Spleen (tissue), 7 donors: ENCODE data around the gene ARHGEF26.

ENCODE experiments used
- POLR2A ChIP-seq, 3 donors: fragments of 450-650 bp; IDR thresholded peaks; one replicate each; pipeline ENCODE4 v1.5.1; 2017; ENCODE audit warnings: antibody characterized with exemption in 3 of 3, mild to moderate bottlenecking in 1 of 3
- POLR2AphosphoS5 ChIP-seq, 3 donors: sonication (generic); formaldehyde crosslinking; IDR thresholded peaks; one replicate each; pipeline ENCODE4 v1.5.1; 2017; ENCODE audit warnings: antibody characterized with exemption in 3 of 3
- TF ChIP-seq, protein P1 (sequence below), 11 experiments: fragments of 200-600 bp in 7 of 11; fragments of 450-650 bp in 4 of 11; sonication (generic) in 4 of 11; IDR thresholded peaks in 8 of 11; conservative IDR thresholded peaks in 3 of 11; 1 replicate in 7 of 11; 2 replicates in 4 of 11; pipeline versions ENCODE4 v1.4.0 to v1.8.0; 2016 to 2021; ENCODE audit warnings: antibody characterized with exemption in 11 of 11, inconsistent platforms in 4 of 11, mild to moderate bottlenecking in 1 of 11
- donor health status: DM: no; HTN: no; CAD: no; lungs with moderate emphysema.
- donor health status: DM: no; HTN: no; CAD: no.
- donor health status: DM: no; HTN: no; CAD: no.

- TF ChIP-seq POLR2A (IDR thresholded peaks at IDR 0.05) (no peak), POLR2AphosphoS5 (IDR thresholded peaks at IDR 0.05) (no peak)
- TF ChIP-seq, protein P1, sequence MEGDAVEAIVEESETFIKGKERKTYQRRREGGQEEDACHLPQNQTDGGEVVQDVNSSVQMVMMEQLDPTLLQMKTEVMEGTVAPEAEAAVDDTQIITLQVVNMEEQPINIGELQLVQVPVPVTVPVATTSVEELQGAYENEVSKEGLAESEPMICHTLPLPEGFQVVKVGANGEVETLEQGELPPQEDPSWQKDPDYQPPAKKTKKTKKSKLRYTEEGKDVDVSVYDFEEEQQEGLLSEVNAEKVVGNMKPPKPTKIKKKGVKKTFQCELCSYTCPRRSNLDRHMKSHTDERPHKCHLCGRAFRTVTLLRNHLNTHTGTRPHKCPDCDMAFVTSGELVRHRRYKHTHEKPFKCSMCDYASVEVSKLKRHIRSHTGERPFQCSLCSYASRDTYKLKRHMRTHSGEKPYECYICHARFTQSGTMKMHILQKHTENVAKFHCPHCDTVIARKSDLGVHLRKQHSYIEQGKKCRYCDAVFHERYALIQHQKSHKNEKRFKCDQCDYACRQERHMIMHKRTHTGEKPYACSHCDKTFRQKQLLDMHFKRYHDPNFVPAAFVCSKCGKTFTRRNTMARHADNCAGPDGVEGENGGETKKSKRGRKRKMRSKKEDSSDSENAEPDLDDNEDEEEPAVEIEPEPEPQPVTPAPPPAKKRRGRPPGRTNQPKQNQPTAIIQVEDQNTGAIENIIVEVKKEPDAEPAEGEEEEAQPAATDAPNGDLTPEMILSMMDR (IDR thresholded peaks at IDR 0.05 in 8 of 11, conservative IDR thresholded peaks at IDR 0.05 in 3 of 11) = no peak
Measured at GRCh38 chr3:154119951-154120350, 1.2 kb upstream of the ARHGEF26 start.
